ENCODE data around the gene ENKD1. TPM values are rescaled to one million over a fixed set of nuclear protein-coding genes. Genes with fewer than 3 reads are reported as not detected.
"Not testable (repeated sequence)": the region's sequence is repeated elsewhere in the genome, so short reads cannot be mapped to it uniquely, and the experiment has no call there.

The ENKD1 gene
- total RNA-seq, 4 donors from 2014 or later, result 10.6 to 26.3 (median 13.4) TPM

- H3K27me3 ChIP-seq, result no peaks in the 10 kb centered on the region
- no peaks in the 10 kb centered on the region for H3K9me3 ChIP-seq
- no peak overlapping the region for H3K27ac ChIP-seq
- DNase-seq, result no peak
- TF ChIP-seq POLR2A (IDR thresholded peaks at IDR 0.05) (no peak), CTCF (IDR thresholded peaks at IDR 0.05) (no peak)
- no peaks in the 10 kb centered on the region for H3K36me3 ChIP-seq
- no peak overlapping the region for H3K4me3 ChIP-seq
- H3K4me1 ChIP-seq, result peaks cover 0 to 12% (median 0%) of the 10 kb centered on the region in 4 donors
These were observed 35.6 kb upstream of the ENKD1 start for GRCh38 chr16:67702130-67702529.

DNA sequence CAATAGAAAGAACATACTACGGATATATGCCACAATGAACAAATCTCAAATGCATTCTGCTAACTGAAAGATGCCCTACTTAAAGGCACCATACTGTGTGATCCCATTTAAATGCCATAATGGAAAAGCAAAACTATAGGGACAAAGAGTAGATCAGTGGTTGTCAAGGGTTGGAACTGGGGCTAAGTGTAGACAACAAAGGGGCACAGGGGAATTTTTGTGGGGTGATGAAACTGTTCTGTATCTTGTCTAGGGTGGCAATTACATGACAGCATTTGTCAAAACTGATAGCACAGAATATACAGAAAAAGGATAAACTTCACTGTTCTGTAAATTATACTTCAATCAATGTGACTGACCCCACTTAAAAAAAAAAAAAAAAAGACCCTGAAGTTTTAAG lies 34.9 kb upstream of the ENKD1 start:
- DNase-seq, result no peak
- Histone ChIP-seq H3K4me3 (no peak overlapping the region), H3K4me1 (peaks cover 0 to 12% (median 0%) of the 10 kb centered on the region in 4 donors), H3K27me3 (no peaks in the 10 kb centered on the region), H3K27ac (no peak overlapping the region), H3K36me3 (no peaks in the 10 kb centered on the region), H3K9me3 (no peaks in the 10 kb centered on the region)
- TF ChIP-seq CTCF (IDR thresholded peaks at IDR 0.05), result no peak
- no peak for TF ChIP-seq POLR2A (IDR thresholded peaks at IDR 0.05)

- TF ChIP-seq CTCF (IDR thresholded peaks at IDR 0.05), result no peak
- TF ChIP-seq POLR2A (IDR thresholded peaks at IDR 0.05), result no peak
- Histone ChIP-seq H3K9me3 (no peaks in the 10 kb centered on the region), H3K36me3 (no peaks in the 10 kb centered on the region), H3K27ac (no peak overlapping the region), H3K4me1 (peaks cover 0 to 12% (median 0%) of the 10 kb centered on the region in 4 donors), H3K27me3 (no peaks in the 10 kb centered on the region), H3K4me3 (no peak overlapping the region)
- no peak for DNase-seq
These were observed 32.7 kb upstream of the ENKD1 start for GRCh38 chr16:67699265-67699664.

DNA sequence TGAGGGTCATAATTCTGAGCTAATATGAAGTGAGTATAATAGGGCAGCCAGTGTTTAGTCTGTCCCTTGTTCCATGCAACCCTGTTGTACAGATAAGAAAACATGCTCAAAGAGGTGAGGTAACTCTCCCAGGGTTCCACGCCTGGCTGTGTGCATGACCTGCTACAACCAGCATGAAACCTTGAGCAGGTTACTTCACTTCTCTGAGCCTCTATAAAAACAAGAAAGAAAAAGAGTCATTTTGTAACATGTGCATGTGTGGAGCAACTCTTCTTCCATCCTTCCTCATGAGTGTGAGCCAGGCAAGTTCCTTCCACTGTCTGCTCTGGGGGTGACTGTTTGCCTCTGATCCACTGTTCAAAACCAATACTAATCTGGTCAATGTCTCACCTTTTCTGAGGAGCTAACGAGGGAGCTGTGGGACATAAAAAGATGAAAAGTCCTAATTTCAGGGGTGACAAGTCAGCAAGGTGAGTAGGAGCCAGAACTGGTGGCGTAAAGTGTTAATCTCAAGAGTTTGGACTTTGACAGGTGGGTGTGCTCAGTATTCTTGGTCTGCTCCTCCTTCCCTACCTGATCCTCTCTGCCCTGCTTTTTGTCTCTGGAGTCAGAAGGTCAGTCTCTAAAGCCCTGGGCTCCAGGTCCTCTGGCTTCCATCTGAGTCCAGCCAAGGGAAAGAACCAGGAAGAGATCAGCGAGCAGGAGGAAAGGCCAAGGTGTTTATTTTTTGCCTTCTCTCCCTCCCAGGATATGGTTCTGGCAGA lies 31.1 kb upstream of the ENKD1 start:
- Histone ChIP-seq H3K27ac (peak overlapping the region in 3 of 4 donors; percentile 16 to 86 (median 76)), H3K27me3 (no peaks in the 10 kb centered on the region), H3K9me3 (no peaks in the 10 kb centered on the region), H3K4me1 (peaks cover 0 to 12% (median 0%) of the 10 kb centered on the region in 4 donors), H3K36me3 (no peaks in the 10 kb centered on the region), H3K4me3 (no peak overlapping the region)
- DNase-seq, result peak in 1 of 3 donors; percentile 63
- no peak for TF ChIP-seq POLR2A (IDR thresholded peaks at IDR 0.05)
- no peak for TF ChIP-seq CTCF (IDR thresholded peaks at IDR 0.05)

GRCh38 chr16:67694611-67695010 lies 28.1 kb upstream of the ENKD1 start:
- H3K9me3 ChIP-seq, result no peaks in the 10 kb centered on the region
- peaks cover 0 to 12% (median 0%) of the 10 kb centered on the region in 4 donors for H3K4me1 ChIP-seq
- H3K27ac ChIP-seq, result no peak overlapping the region
- H3K36me3 ChIP-seq, result no peaks in the 10 kb centered on the region
- no peak for TF ChIP-seq CTCF (IDR thresholded peaks at IDR 0.05)
- TF ChIP-seq POLR2A (IDR thresholded peaks at IDR 0.05), result no peak
- no peak overlapping the region for H3K4me3 ChIP-seq
- no peak for DNase-seq
- no peaks in the 10 kb centered on the region for H3K27me3 ChIP-seq

DNA sequence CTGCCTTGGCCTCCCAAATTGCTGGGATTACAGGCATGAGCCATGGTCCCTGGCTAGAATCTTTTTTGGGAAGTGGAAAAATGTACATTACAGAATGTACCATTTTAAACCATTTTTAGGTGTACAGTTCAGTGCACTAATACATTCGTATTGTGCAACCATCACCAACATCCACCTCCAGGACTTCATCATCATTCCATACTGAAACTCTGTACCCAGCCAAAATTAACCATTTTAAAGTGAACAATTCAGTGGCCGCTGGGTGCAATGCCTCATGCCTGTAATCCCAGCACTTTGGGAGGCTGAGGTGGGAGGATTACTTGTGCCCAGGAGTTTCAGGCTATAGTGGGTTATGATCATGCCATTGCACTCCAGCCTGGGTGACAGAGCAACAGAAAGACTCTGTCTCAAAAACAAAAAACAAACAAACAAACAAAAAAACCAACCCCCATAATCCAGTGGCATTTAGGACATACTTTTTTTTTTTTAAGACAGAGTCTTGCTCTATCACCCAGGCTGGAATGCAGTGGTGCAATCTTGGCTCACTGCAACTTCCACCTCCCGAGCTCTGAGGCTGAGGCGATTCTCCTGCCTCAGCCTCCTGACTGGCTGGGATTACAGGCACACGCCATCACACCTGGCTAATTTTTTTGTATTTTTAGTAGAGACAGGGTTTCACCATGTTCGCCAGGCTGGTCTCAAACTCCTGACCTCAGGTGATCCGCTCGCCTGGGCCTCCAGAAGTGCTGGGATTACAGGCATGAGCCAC lies 27.2 kb upstream of the ENKD1 start:
- H3K27me3 ChIP-seq, DNase-seq, H3K9me3 ChIP-seq, H3K4me3 ChIP-seq, H3K36me3 ChIP-seq, H3K27ac ChIP-seq: not testable (repeated sequence)
- peaks cover 0 to 12% (median 0%) of the 10 kb centered on the region in 4 donors for H3K4me1 ChIP-seq

All from Peyer's patch (tissue), 4 donors.